Liver (tissue), 9 donors: Measurements from ENCODE around the gene ATR. TPM values are rescaled to one million over a fixed set of nuclear protein-coding genes. Genes with fewer than 3 reads are reported as not detected.
A peak's percentile ranks its signal among the peaks of the same experiment; 100 is the strongest.

ENCODE experiments used
- DNase-seq: peaks from one replicate; pipeline ENCODE4 v3.0.0-alpha.2; 2017; ENCODE audit warnings: low spot score
- H3K27ac ChIP-seq, 2 donors: one replicate each; pipeline ENCODE4 v1.7.0; 2013; ENCODE audit warnings: inconsistent platforms in 2 of 2, low read length in 2 of 2, control low read depth in 1 of 2, low read depth in 1 of 2, mild to moderate bottlenecking in 1 of 2
- H3K27me3 ChIP-seq, 4 donors: one replicate each; pipeline versions ENCODE4 v1.6.1 to v1.7.0; 2013; ENCODE audit warnings: low read length in 3 of 4, inconsistent platforms in 1 of 4, mild to moderate bottlenecking in 1 of 4, moderate library complexity in 1 of 4; ENCODE audit not compliant: control insufficient read depth in 4 of 4, insufficient read depth in 4 of 4
- H3K36me3 ChIP-seq, 4 donors: one replicate each; pipeline versions ENCODE4 v1.6.1 to v1.7.0; 2013; ENCODE audit warnings: low read length in 3 of 4, mild to moderate bottlenecking in 3 of 4, low read depth in 1 of 4, moderate library complexity in 1 of 4; ENCODE audit not compliant: control insufficient read depth in 4 of 4, insufficient read depth in 3 of 4
- H3K4me1 ChIP-seq, 4 donors: one replicate each; pipeline versions ENCODE4 v1.6.1 to v1.7.0; 2013; ENCODE audit warnings: low read length in 3 of 4, mild to moderate bottlenecking in 3 of 4, moderate library complexity in 1 of 4; ENCODE audit not compliant: control insufficient read depth in 4 of 4, insufficient read depth in 4 of 4
- H3K4me3 ChIP-seq, 3 donors: one replicate each; pipeline versions ENCODE4 v1.6.1 to v1.7.0; 2013; ENCODE audit warnings: low read length in 3 of 3, control low read depth in 1 of 3, low read depth in 1 of 3, mild to moderate bottlenecking in 1 of 3
- H3K9ac ChIP-seq, 2 donors: one replicate each; pipeline ENCODE4 v1.7.0; 2013; ENCODE audit warnings: low read length in 2 of 2, mild to moderate bottlenecking in 2 of 2, moderate library complexity in 2 of 2, control low read depth in 1 of 2, low read depth in 1 of 2
- H3K9me3 ChIP-seq, 4 donors: one replicate each; pipeline versions ENCODE4 v1.6.1 to v1.7.0; 2013; ENCODE audit warnings: low read length in 3 of 4; ENCODE audit not compliant: control insufficient read depth in 4 of 4
- EGR1 ChIP-seq, 2 donors: IDR thresholded peaks; 2 replicates each; pipeline ENCODE4 v1.6.1; 2016 to 2018; ENCODE audit warnings: antibody characterized with exemption in 2 of 2, low read depth in 2 of 2
- FOXA1 ChIP-seq: IDR thresholded peaks from 2 replicates; pipeline ENCODE4 v1.6.1; 2016; ENCODE audit warnings: antibody characterized with exemption
- FOXA2 ChIP-seq: IDR thresholded peaks from 2 replicates; pipeline ENCODE4 v1.6.1; 2016; ENCODE audit warnings: antibody characterized with exemption
- GABPA ChIP-seq, 2 donors: IDR thresholded peaks in 1 of 2; conservative IDR thresholded peaks in 1 of 2; 2 replicates each; pipeline ENCODE4 v1.6.1; 2016; ENCODE audit warnings: antibody characterized with exemption in 2 of 2, mild to moderate bottlenecking in 1 of 2, moderate library complexity in 1 of 2
- HNF4A ChIP-seq, 2 donors: conservative IDR thresholded peaks; 2 replicates each; pipeline ENCODE4 v1.6.1; 2016; ENCODE audit warnings: antibody characterized with exemption in 2 of 2, mild to moderate bottlenecking in 2 of 2
- HNF4G ChIP-seq: IDR thresholded peaks from 2 replicates; pipeline ENCODE4 v1.6.1; 2016; ENCODE audit warnings: antibody characterized with exemption
- JUND ChIP-seq, 2 donors: IDR thresholded peaks; 2 replicates each; pipeline ENCODE4 v1.6.1; 2016; ENCODE audit warnings: antibody characterized with exemption in 2 of 2
- MAX ChIP-seq: IDR thresholded peaks from 2 replicates; pipeline ENCODE4 v1.6.1; 2016; ENCODE audit warnings: antibody characterized with exemption
- NR2F2 ChIP-seq: IDR thresholded peaks from 2 replicates; pipeline ENCODE4 v1.6.1; 2016; ENCODE audit warnings: antibody characterized with exemption
- RAD21 ChIP-seq, 2 donors: IDR thresholded peaks; 2 replicates each; pipeline ENCODE4 v1.6.1; 2016; ENCODE audit warnings: antibody characterized with exemption in 2 of 2, mild to moderate bottlenecking in 2 of 2
- REST ChIP-seq: IDR thresholded peaks from 2 replicates; pipeline ENCODE4 v1.6.1; 2016; ENCODE audit warnings: antibody characterized with exemption, mild to moderate bottlenecking
- RXRA ChIP-seq, 2 donors: IDR thresholded peaks; 2 replicates each; pipeline ENCODE4 v1.6.1; 2017 to 2018; ENCODE audit warnings: antibody characterized with exemption in 2 of 2, mild to moderate bottlenecking in 1 of 2
- SP1 ChIP-seq: IDR thresholded peaks from 2 replicates; pipeline ENCODE4 v1.6.1; 2018; ENCODE audit warnings: antibody characterized with exemption, mild to moderate bottlenecking
- TAF1 ChIP-seq: conservative IDR thresholded peaks from 2 replicates; pipeline ENCODE4 v1.6.1; 2016; ENCODE audit warnings: antibody characterized with exemption, mild to moderate bottlenecking
- YY1 ChIP-seq: IDR thresholded peaks from 2 replicates; pipeline ENCODE4 v1.6.1; 2016; ENCODE audit warnings: antibody characterized with exemption, mild to moderate bottlenecking
- WGBS: extraction: QIAGEN DNeasy Blood & Tissue Kit; methylation state at CpG from one replicate; pipeline ENCODE4 v1.1.7; 2013; 5-methylcytosine and 5-hydroxymethylcytosine counted together
- polyA plus RNA-seq, 2 donors: library from polyadenylated mRNA; stranded (reverse) in 1 of 2; unstranded in 1 of 2; fragments of 200-250 nt in 1 of 2; fragments of >200 nt in 1 of 2; fragmentation: Nextera tagmentation in 1 of 2; extraction: Ambion mirVana in 1 of 2; gene quantifications; one replicate each; pipeline versions ENCODE4 v1.2.1 to v1.2.3, GENCODE V29; 2013 to 2015
- total RNA-seq, 2 donors: library from RNA; depleted of rRNA; stranded (reverse); fragments of >200 nt; gene quantifications; one replicate each; pipeline ENCODE4 v1.2.3, GENCODE V29; 2014
- TF ChIP-seq, protein P1 (sequence below): IDR thresholded peaks from 2 replicates; pipeline ENCODE4 v1.6.1; 2016; ENCODE audit warnings: antibody characterized with exemption
- TF ChIP-seq, protein P2 (sequence below): fragments of 150-350 bp; IDR thresholded peaks from 2 replicates; pipeline ENCODE4 v1.5.1; 2017; ENCODE audit warnings: improper control_type of control experiment, low read depth, low read length; ENCODE audit not compliant: missing input control
- TF ChIP-seq, protein P3 (sequence below): IDR thresholded peaks from 2 replicates; pipeline ENCODE4 v1.6.1; 2016; ENCODE audit warnings: antibody characterized with exemption
- donor health status: healthy.
- donor health status: healthy.
- donor health status: healthy.
- donor health status: healthy.
- donor health status: healthy.

ATR gene
- total and polyA plus RNA-seq, 4 donors: 5.0 to 21.5 (median 12.1) TPM

- no peaks in the 10 kb centered on the region for H3K9me3 ChIP-seq
- WGBS: 65% methylated on average over 4 of the region's 4 CpGs
- H3K4me3 ChIP-seq: no peak overlapping the region
- no peaks in the 10 kb centered on the region for H3K27me3 ChIP-seq
- no peak overlapping the region for H3K9ac ChIP-seq
- no peak overlapping the region for H3K27ac ChIP-seq
- H3K36me3 ChIP-seq: peaks cover 6 to 18% (median 13%) of the 10 kb centered on the region in 4 donors
- DNase-seq: no peak
- peaks cover 2 to 31% (median 25%) of the 10 kb centered on the region in 4 donors for H3K4me1 ChIP-seq
- TF ChIP-seq, protein P1, sequence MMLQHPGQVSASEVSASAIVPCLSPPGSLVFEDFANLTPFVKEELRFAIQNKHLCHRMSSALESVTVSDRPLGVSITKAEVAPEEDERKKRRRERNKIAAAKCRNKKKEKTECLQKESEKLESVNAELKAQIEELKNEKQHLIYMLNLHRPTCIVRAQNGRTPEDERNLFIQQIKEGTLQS: no peak
- TF ChIP-seq GABPA (IDR thresholded peaks at IDR 0.05 in 1 of 2, conservative IDR thresholded peaks at IDR 0.05 in 1 of 2) (no peak), JUND (IDR thresholded peaks at IDR 0.05) (no peak), TAF1 (no peak), MAX (no peak), FOXA1 (no peak), SP1 (no peak), HNF4G (no peak), FOXA2 (no peak), HNF4A (conservative IDR thresholded peaks at IDR 0.05) (no peak)
These were observed 144.0 kb downstream of the ATR start for GRCh38 chr3:142434503-142434902.

- peaks cover 3 to 29% (median 21%) of the 10 kb centered on the region in 4 donors for H3K4me1 ChIP-seq
- H3K27ac ChIP-seq: no peak overlapping the region
- no peaks in the 10 kb centered on the region for H3K9me3 ChIP-seq
- DNase-seq: no peak
- H3K9ac ChIP-seq: peak overlapping the region in 1 of 2 donors; percentile 7
- peaks cover 8 to 25% (median 15%) of the 10 kb centered on the region in 4 donors for H3K36me3 ChIP-seq
- TF ChIP-seq, protein P1: no peak
- no peak for TF ChIP-seq RAD21 (IDR thresholded peaks at IDR 0.05)
- no peak for TF ChIP-seq EGR1 (IDR thresholded peaks at IDR 0.05; ENCODE audit: low read depth in 2 of 2)
- TF ChIP-seq HNF4A (conservative IDR thresholded peaks at IDR 0.05): no peak
- TF ChIP-seq, protein P2, sequence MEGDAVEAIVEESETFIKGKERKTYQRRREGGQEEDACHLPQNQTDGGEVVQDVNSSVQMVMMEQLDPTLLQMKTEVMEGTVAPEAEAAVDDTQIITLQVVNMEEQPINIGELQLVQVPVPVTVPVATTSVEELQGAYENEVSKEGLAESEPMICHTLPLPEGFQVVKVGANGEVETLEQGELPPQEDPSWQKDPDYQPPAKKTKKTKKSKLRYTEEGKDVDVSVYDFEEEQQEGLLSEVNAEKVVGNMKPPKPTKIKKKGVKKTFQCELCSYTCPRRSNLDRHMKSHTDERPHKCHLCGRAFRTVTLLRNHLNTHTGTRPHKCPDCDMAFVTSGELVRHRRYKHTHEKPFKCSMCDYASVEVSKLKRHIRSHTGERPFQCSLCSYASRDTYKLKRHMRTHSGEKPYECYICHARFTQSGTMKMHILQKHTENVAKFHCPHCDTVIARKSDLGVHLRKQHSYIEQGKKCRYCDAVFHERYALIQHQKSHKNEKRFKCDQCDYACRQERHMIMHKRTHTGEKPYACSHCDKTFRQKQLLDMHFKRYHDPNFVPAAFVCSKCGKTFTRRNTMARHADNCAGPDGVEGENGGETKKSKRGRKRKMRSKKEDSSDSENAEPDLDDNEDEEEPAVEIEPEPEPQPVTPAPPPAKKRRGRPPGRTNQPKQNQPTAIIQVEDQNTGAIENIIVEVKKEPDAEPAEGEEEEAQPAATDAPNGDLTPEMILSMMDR: no peak
- TF ChIP-seq MAX: no peak
- TF ChIP-seq, protein P3, sequence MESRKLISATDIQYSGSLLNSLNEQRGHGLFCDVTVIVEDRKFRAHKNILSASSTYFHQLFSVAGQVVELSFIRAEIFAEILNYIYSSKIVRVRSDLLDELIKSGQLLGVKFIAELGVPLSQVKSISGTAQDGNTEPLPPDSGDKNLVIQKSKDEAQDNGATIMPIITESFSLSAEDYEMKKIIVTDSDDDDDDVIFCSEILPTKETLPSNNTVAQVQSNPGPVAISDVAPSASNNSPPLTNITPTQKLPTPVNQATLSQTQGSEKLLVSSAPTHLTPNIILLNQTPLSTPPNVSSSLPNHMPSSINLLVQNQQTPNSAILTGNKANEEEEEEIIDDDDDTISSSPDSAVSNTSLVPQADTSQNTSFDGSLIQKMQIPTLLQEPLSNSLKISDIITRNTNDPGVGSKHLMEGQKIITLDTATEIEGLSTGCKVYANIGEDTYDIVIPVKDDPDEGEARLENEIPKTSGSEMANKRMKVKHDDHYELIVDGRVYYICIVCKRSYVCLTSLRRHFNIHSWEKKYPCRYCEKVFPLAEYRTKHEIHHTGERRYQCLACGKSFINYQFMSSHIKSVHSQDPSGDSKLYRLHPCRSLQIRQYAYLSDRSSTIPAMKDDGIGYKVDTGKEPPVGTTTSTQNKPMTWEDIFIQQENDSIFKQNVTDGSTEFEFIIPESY: no peak
- no peak for TF ChIP-seq JUND (IDR thresholded peaks at IDR 0.05)
- no peak for TF ChIP-seq RXRA (IDR thresholded peaks at IDR 0.05)
- TF ChIP-seq REST: no peak
- no peak for TF ChIP-seq FOXA1
- no peak for TF ChIP-seq FOXA2
- TF ChIP-seq NR2F2: no peak
- TF ChIP-seq HNF4G: no peak
- no peak for TF ChIP-seq GABPA (IDR thresholded peaks at IDR 0.05 in 1 of 2, conservative IDR thresholded peaks at IDR 0.05 in 1 of 2)
- no peak for TF ChIP-seq SP1
- TF ChIP-seq TAF1: no peak
- no peak for TF ChIP-seq YY1
- WGBS: 52% methylated on average over 2 of the region's 2 CpGs
- no peaks in the 10 kb centered on the region for H3K27me3 ChIP-seq
- no peak overlapping the region for H3K4me3 ChIP-seq
These were observed 145.4 kb downstream of the ATR start for GRCh38 chr3:142433110-142433509.
